MM.1S (cell line): ENCODE measurements around the gene TEX55.

Experiments used
- EZH2 ChIP-seq: fragments of 300-600 bp; sonication (generic); optimal IDR thresholded peaks from 2 replicates; pipeline ENCODE3; 2017; ENCODE audit warnings: low read depth, mild to moderate bottlenecking, antibody characterized with exemption, low read length, mixed read lengths
- TF ChIP-seq, protein P1 (sequence below): fragments of 300-600 bp; sonication (generic); IDR thresholded peaks from 2 replicates; pipeline ENCODE4 v1.5.1; 2016; ENCODE audit warnings: antibody characterized with exemption, low read length, mixed read lengths

DNA sequence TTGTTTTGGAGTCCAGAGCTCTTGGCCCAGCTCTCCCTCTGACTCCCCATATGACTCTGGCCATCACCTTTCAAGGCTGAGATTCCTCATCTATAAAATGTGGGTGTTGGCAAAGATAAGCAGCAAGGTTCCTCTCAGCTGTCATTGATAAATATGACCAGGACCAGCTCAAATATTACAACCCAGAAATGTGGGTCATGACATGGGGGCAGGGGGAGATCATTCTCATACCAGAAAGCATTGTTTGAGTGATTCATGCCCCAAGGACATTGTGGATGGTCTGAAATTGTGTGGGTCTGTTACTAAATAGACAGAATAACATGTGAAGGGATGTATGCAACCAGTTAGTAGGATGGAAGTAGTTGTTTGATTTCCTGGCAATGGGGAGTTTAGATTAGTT, 41.3 kb downstream of the TEX55 start:
- TF ChIP-seq, protein P1, sequence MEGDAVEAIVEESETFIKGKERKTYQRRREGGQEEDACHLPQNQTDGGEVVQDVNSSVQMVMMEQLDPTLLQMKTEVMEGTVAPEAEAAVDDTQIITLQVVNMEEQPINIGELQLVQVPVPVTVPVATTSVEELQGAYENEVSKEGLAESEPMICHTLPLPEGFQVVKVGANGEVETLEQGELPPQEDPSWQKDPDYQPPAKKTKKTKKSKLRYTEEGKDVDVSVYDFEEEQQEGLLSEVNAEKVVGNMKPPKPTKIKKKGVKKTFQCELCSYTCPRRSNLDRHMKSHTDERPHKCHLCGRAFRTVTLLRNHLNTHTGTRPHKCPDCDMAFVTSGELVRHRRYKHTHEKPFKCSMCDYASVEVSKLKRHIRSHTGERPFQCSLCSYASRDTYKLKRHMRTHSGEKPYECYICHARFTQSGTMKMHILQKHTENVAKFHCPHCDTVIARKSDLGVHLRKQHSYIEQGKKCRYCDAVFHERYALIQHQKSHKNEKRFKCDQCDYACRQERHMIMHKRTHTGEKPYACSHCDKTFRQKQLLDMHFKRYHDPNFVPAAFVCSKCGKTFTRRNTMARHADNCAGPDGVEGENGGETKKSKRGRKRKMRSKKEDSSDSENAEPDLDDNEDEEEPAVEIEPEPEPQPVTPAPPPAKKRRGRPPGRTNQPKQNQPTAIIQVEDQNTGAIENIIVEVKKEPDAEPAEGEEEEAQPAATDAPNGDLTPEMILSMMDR: no peak
- no peak for TF ChIP-seq EZH2
